HepG2 (cell line): ENCODE results near the gene ATAD3A. TPM values are rescaled to one million over a fixed set of nuclear protein-coding genes. Genes with fewer than 3 reads are reported as not detected.

Experiments used
- ATAC-seq: fragments of 200-7000 bp; cut with Tn5 transposase; 3 replicates; pipeline ENCODE4 v1.9.1; 2020; ENCODE audit warnings: mild to moderate bottlenecking, moderate library complexity
- BruUV-seq: library from RNA; stranded (reverse); fragments of 400-500 nt; replicated peaks from 2 replicates; lab custom pipeline; 2021; lab: Mats Ljungman, UMichigan
- CTCF ChIA-PET: fragments of 300-600 bp; formaldehyde crosslinking; extraction: SDS; loops from one replicate; lab custom pipeline; 2021; ENCODE audit warnings: low total read pairs, inconsistent platforms, low intra/inter-chr PET ratio; lab: Yijun Ruan, JAX
- POLR2A ChIA-PET: fragments of 350-600 bp; sonication (Branson Sonifier 250); formaldehyde crosslinking; loops from one replicate; lab custom pipeline; 2020; ENCODE audit warnings: antibody characterized with exemption, inconsistent platforms; lab: Yijun Ruan, JAX
- DNase-seq: peaks from one replicate; pipeline ENCODE4 v3.0.0-alpha.2; 2015; ENCODE audit warnings: low spot score
- FAIRE-seq: peaks from 3 replicates; lab custom pipeline; 2011; peaks lifted over from hg19 to GRCh38; lab: Jason Lieb, UNC
- H2AFZ ChIP-seq: one replicate; pipeline ENCODE4 v1.6.1; 2011; ENCODE audit warnings: low read length, inconsistent platforms
- H3K27ac ChIP-seq: fragments of 300-600 bp; 3 replicates; pipeline ENCODE4 v1.8.0; 2011; ENCODE audit warnings: mixed run types, mild to moderate bottlenecking, mixed read lengths, low read length, inconsistent platforms; ENCODE audit not compliant: insufficient read depth; ENCODE audit errors: extremely low read length
- H3K27me3 ChIP-seq, 2 experiments: fragments of 200-600 bp in 1 of 2; 2 replicates in 1 of 2; 3 replicates in 1 of 2; pipeline versions ENCODE4 v1.6.0 to v1.8.0; 2011; ENCODE audit warnings: low read length in 2 of 2, mild to moderate bottlenecking in 2 of 2, moderate library complexity in 2 of 2, inconsistent platforms in 1 of 2; ENCODE audit not compliant: insufficient read depth in 2 of 2, control insufficient read depth in 1 of 2
- H3K36me3 ChIP-seq, 2 experiments: fragments of 200-600 bp in 1 of 2; replicated peaks in 1 of 2; 2 replicates in 1 of 2; 3 replicates in 1 of 2; pipeline versions ENCODE4 v1.5.1 to v1.8.0; 2011; ENCODE audit warnings: low read length in 2 of 2, inconsistent platforms in 1 of 2; ENCODE audit not compliant: insufficient read depth in 2 of 2, control insufficient read depth in 1 of 2
- H3K4me1 ChIP-seq: 2 replicates; pipeline ENCODE4 v1.5.1; 2012; ENCODE audit warnings: low read length, inconsistent platforms; ENCODE audit not compliant: insufficient read depth
- H3K4me2 ChIP-seq: 2 replicates; pipeline ENCODE4 v1.6.0; 2011; ENCODE audit warnings: low read depth, low read length, inconsistent platforms
- H3K4me3 ChIP-seq, 3 experiments: fragments of 200-600 bp in 1 of 3; sonication (generic), shearing (Covaris generic) in 1 of 3; replicated peaks in 1 of 3; 2 replicates each; pipeline ENCODE4 v1.5.1; 2011 to 2016; ENCODE audit warnings: low read length in 3 of 3, inconsistent platforms in 2 of 3, low read depth in 2 of 3, mild to moderate bottlenecking in 2 of 3, control low read depth in 1 of 3, mixed read lengths in 1 of 3; ENCODE audit not compliant: insufficient read depth in 1 of 3
- H3K79me2 ChIP-seq: one replicate; pipeline ENCODE4 v1.6.1; 2011; ENCODE audit warnings: low read length, inconsistent platforms; ENCODE audit not compliant: insufficient read depth
- H3K9ac ChIP-seq: 2 replicates; pipeline ENCODE4 v1.6.0; 2011; ENCODE audit warnings: mild to moderate bottlenecking, low read depth, low read length, inconsistent platforms; ENCODE audit not compliant: insufficient read depth
- H3K9me3 ChIP-seq: 2 replicates; pipeline ENCODE4 v1.5.1; 2012; ENCODE audit warnings: mild to moderate bottlenecking, low read length
- H4K20me1 ChIP-seq: 2 replicates; pipeline ENCODE4 v1.6.0; 2011; ENCODE audit warnings: inconsistent platforms, mild to moderate bottlenecking, low read length, moderate library complexity; ENCODE audit not compliant: insufficient read depth
- DMTF1 ChIP-seq: sonication (generic); formaldehyde crosslinking; IDR thresholded peaks from 2 replicates; pipeline ENCODE4 v1.4.0; 2020; ENCODE audit warnings: mild to moderate bottlenecking, missing genetic modification reagents
- JUN ChIP-seq: sonication (generic); formaldehyde crosslinking; IDR thresholded peaks from 2 replicates; pipeline ENCODE4 v1.4.0; 2020; ENCODE audit warnings: mild to moderate bottlenecking, missing genetic modification reagents
- NCOA5 ChIP-seq: sonication (generic); formaldehyde crosslinking; IDR thresholded peaks from 2 replicates; pipeline ENCODE4 v1.4.0; 2020; ENCODE audit warnings: missing genetic modification reagents
- PBX2 ChIP-seq: IDR thresholded peaks from 2 replicates; pipeline ENCODE4 v1.6.1; 2016; ENCODE audit warnings: control low read depth
- SALL1 ChIP-seq: sonication (generic); formaldehyde crosslinking; IDR thresholded peaks from 2 replicates; pipeline ENCODE4 v1.8.0; 2022; ENCODE audit warnings: mild to moderate bottlenecking, missing genetic modification reagents
- SP2 ChIP-seq: sonication (generic); formaldehyde crosslinking; IDR thresholded peaks from 2 replicates; pipeline ENCODE4 v1.5.1; 2020; ENCODE audit warnings: mild to moderate bottlenecking, missing genetic modification reagents
- TSC22D2 ChIP-seq: sonication (generic); formaldehyde crosslinking; IDR thresholded peaks from 2 replicates; pipeline ENCODE4 v1.5.1; 2020; ENCODE audit warnings: missing genetic modification reagents, mild to moderate bottlenecking, borderline replicate concordance
- ZNF275 ChIP-seq: sonication (generic); formaldehyde crosslinking; IDR thresholded peaks from 2 replicates; pipeline ENCODE4 v1.8.0; 2022; ENCODE audit warnings: missing genetic modification reagents, mild to moderate bottlenecking, inconsistent platforms, borderline replicate concordance
- ZNF280D ChIP-seq: sonication (generic); formaldehyde crosslinking; IDR thresholded peaks from 2 replicates; pipeline ENCODE4 v1.5.1; 2020; ENCODE audit warnings: mild to moderate bottlenecking, missing genetic modification reagents
- ZNF563 ChIP-seq: sonication (generic); formaldehyde crosslinking; IDR thresholded peaks from 2 replicates; pipeline ENCODE4 v1.8.0; 2022; ENCODE audit warnings: mild to moderate bottlenecking, moderate library complexity, missing genetic modification reagents
- ZNF639 ChIP-seq: conservative IDR thresholded peaks from 2 replicates; pipeline ENCODE4 v1.6.1; 2018; ENCODE audit warnings: missing genetic modification reagents
- ZNF780A ChIP-seq: sonication (generic); formaldehyde crosslinking; IDR thresholded peaks from 2 replicates; pipeline ENCODE4 v1.8.0; 2022; ENCODE audit warnings: mild to moderate bottlenecking, missing genetic modification reagents, moderate library complexity
- WGBS: methylation state at CpG from one replicate; pipeline ENCODE4 v1.1.6; 2017; ENCODE audit warnings: low lambda C conversion rate; 5-methylcytosine and 5-hydroxymethylcytosine counted together
- in situ Hi-C: cut with HindIII; loops from 2 replicates; pipeline ENCODE4 v1.10.0; 2017; ENCODE audit warnings: low pct_unique_long_range_greater_than_20kb; ENCODE audit not compliant: extremely low pct_ligation_motif_present
- intact Hi-C: fragments of 100-400 bp; cut with micrococcal nuclease; formaldehyde crosslinking; loops from one replicate; pipeline ENCODE4 v1.10.0; 2022; ENCODE audit not compliant: unreplicated experiment
- polyA plus RNA-seq, 8 experiments: library from polyadenylated mRNA; depleted of rRNA in 3 of 8; stranded (reverse) in 7 of 8; unstranded in 1 of 8; fragments of >200 nt; fragmentation: Illumina TruSeq in 4 of 8; extraction: Trizol in 4 of 8; gene quantifications; 2 replicates each; pipeline versions ENCODE4 v1.2.1 to v1.2.3, GENCODE V29; 2011 to 2016; ENCODE audit warnings: low read depth in 4 of 8, missing spikeins in 1 of 8, mixed read lengths in 1 of 8; ENCODE audit not compliant: insufficient read depth in 1 of 8
- total RNA-seq, 5 experiments: library from RNA; depleted of rRNA; stranded (reverse); fragments of >200 nt; fragmentation: Illumina TruSeq; extraction: Trizol; gene quantifications; 2 replicates each; pipeline ENCODE4 v1.2.3, GENCODE V29; 2016; ENCODE audit warnings: low read depth in 1 of 5

The ATAD3A gene
- total and polyA plus RNA-seq, 2 of the 13 experiments (the other 11 are each of a cell fraction or from before 2014, with no cell fraction given): 10.6 to 49.0 TPM

GRCh38 chr1:1556505-1556904, 44.5 kb downstream of the ATAD3A start:
- Histone ChIP-seq H3K79me2 (no peaks in the 10 kb centered on the region), H3K4me3 (no peak overlapping the region), H3K9me3 (no peaks in the 10 kb centered on the region), H2AFZ (no peak overlapping the region), H3K36me3 (peaks cover 7% of the 10 kb centered on the region in 2 experiments; a peak in 3 of 5 replicates), H3K4me1 (0 out of 2 replicates have a peak, but pooled peaks cover 5% of the 10 kb centered on the region), H3K9ac (no peak overlapping the region), H3K27ac (no peak overlapping the region), H3K27me3 (no peaks in the 10 kb centered on the region), H4K20me1 (no peaks in the 10 kb centered on the region; the same call in 1 of the 2 replicates), H3K4me2 (no peak overlapping the region)
- in situ Hi-C loops (no loop called here), intact Hi-C loops (no loop called here)
- ChIA-PET POLR2A (no interaction called here), CTCF (no interaction called here)
- no TSS peak for BruUV-seq
- ATAC-seq: no peak
- no peak for DNase-seq
- FAIRE-seq: no peak
- 98% methylated on average over 4 of the region's 6 CpGs for WGBS
- TF ChIP-seq PBX2: no peak
- TF ChIP-seq DMTF1 (CRISPR knock-in tag): no peak
- TF ChIP-seq TSC22D2: no peak
- TF ChIP-seq ZNF780A (CRISPR knock-in tag): no peak
- TF ChIP-seq SP2: no peak
- no peak for TF ChIP-seq ZNF280D (CRISPR knock-in tag)
- TF ChIP-seq SALL1 (CRISPR knock-in tag): no peak
- no peak for TF ChIP-seq ZNF563 (CRISPR knock-in tag)
- no peak for TF ChIP-seq ZNF275 (CRISPR knock-in tag)
- TF ChIP-seq ZNF639 (CRISPR knock-in tag): no peak
- no peak for TF ChIP-seq JUN (CRISPR knock-in tag)
- no peak for TF ChIP-seq NCOA5
